ENCODE data around the gene FGF23. TPM values are rescaled to one million over a fixed set of nuclear protein-coding genes. Genes with fewer than 3 reads are reported as not detected.

The FGF23 gene
- total RNA-seq, 1 donor from 2014 or later = not detected

DNA sequence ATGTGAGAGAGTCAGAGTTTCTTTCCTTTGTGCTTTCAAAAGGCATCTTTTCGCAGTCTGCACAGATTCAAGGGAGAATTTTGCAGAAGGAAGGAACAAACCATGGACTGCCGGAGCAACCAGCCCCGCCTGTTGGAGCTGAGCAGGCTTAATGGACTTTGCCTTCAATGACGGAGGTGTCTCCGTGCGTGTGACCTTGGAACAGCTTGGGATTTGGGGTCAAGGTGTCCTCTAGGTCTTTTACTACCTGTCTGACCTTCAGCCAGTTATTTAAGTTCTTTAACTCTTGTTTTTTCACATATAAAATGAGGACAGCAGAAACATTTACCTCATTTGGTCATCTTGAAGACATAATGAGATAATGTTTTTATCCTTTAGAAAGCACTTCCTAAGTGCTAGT, 4.1 kb downstream of the FGF23 start:
- Mint-ChIP-seq H3K4me3 (ENCODE audit: low read depth) (no peak overlapping the region), H3K9me3 (no peaks in the 10 kb centered on the region), H3K27ac (no peak overlapping the region), H3K27me3 (ENCODE audit: low read depth) (peaks cover 40% of the 10 kb centered on the region), H3K36me3 (ENCODE audit: low read depth) (no peaks in the 10 kb centered on the region), H3K4me1 (ENCODE audit: low read depth) (no peaks in the 10 kb centered on the region)
- DNase-seq (ENCODE audit: low spot score) = no peak
- intact Hi-C loops (cut with micrococcal nuclease) = no loop called here

DNA sequence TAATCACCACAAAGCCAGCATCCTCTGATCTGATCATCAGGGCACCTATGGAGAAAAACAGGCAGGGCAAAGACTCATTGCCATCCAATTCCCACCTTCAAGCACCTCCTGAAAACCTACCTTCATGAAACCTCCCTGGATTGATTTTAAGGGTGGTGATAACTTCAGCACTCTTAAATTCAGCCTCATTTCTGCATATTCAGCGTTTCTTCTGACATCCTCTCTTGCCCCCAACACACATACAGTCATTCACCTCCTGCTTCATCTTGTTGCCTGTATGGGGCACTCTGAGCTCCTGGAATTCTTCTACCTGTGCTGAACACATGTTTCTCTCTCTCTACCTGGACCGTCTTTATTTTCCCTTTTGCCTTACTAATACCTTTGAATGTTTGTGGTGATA, 6.9 kb downstream of the FGF23 start:
- Mint-ChIP-seq H3K27me3 (ENCODE audit: low read depth) (peaks cover 24% of the 10 kb centered on the region), H3K4me3 (ENCODE audit: low read depth) (no peak overlapping the region), H3K4me1 (ENCODE audit: low read depth) (no peaks in the 10 kb centered on the region), H3K36me3 (ENCODE audit: low read depth) (no peaks in the 10 kb centered on the region), H3K9me3 (no peaks in the 10 kb centered on the region), H3K27ac (no peak overlapping the region)
- no peak for DNase-seq (ENCODE audit: low spot score)
- intact Hi-C loops (cut with micrococcal nuclease) = no loop called here

DNA sequence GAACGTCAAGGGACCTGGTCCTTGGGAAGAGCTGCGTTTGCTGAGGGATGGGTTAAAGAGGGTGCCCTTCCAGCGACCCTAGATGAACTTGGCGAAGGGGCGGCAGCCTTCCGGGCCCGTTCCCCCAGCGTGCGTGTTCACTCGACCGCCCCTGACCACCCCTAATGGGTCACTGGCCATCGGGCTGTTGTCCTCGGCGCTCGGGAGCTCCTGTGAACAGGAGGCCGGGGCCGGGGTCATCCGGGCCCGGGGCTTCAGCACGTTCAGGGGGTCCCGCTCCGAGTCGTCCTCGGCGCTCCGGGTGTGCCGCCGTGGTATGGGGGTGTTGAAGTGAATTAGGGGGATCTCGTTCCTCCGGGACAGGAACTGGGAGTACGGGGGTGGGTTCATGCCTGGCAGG, 9.2 kb downstream of the FGF23 start:
- peaks cover 44% of the 10 kb centered on the region for H3K27me3 Mint-ChIP-seq (ENCODE audit: low read depth)
- DNase-seq (ENCODE audit: low spot score) = no peak
- intact Hi-C loops (cut with micrococcal nuclease) = no loop called here
- H3K4me3 Mint-ChIP-seq (ENCODE audit: low read depth) = no peak overlapping the region
- no peaks in the 10 kb centered on the region for H3K9me3 Mint-ChIP-seq
- no peaks in the 10 kb centered on the region for H3K4me1 Mint-ChIP-seq (ENCODE audit: low read depth)
- H3K27ac Mint-ChIP-seq = no peak overlapping the region
- no peaks in the 10 kb centered on the region for H3K36me3 Mint-ChIP-seq (ENCODE audit: low read depth)

- H3K36me3 Mint-ChIP-seq (ENCODE audit: low read depth) = no peaks in the 10 kb centered on the region
- intact Hi-C loops (cut with micrococcal nuclease) = no loop called here
- H3K4me1 Mint-ChIP-seq (ENCODE audit: low read depth) = no peaks in the 10 kb centered on the region
- H3K4me3 Mint-ChIP-seq (ENCODE audit: low read depth) = no peak overlapping the region
- H3K27me3 Mint-ChIP-seq (ENCODE audit: low read depth) = peaks cover 48% of the 10 kb centered on the region
- no peak for DNase-seq (ENCODE audit: low spot score)
- H3K9me3 Mint-ChIP-seq = no peaks in the 10 kb centered on the region
- no peak overlapping the region for H3K27ac Mint-ChIP-seq
These were observed 10.0 kb downstream of the FGF23 start for GRCh38 chr12:4369548-4369947.

DNA sequence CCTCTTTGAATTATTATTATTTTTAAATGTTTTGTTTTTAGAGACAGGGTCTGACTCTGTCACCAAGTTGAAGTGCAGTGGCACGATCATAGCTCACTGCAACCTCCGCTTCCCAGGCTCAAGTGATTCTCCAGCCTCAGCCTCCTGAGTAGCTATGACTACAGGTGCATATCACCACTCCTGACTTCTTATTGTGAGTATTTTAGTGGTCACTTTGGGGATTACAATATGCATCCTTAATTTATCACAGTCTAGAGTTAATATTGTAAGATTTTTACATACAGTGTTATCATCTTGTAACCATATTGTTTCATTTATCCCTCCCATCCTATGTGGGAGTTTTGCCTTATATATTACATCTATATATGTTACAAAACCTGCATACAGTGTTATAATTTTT, 13.4 kb downstream of the FGF23 start:
- peaks cover 55% of the 10 kb centered on the region for H3K27me3 Mint-ChIP-seq (ENCODE audit: low read depth)
- H3K27ac Mint-ChIP-seq = no peak overlapping the region
- no peaks in the 10 kb centered on the region for H3K9me3 Mint-ChIP-seq
- no peaks in the 10 kb centered on the region for H3K36me3 Mint-ChIP-seq (ENCODE audit: low read depth)
- DNase-seq (ENCODE audit: low spot score) = no peak
- H3K4me1 Mint-ChIP-seq (ENCODE audit: low read depth) = no peaks in the 10 kb centered on the region
- H3K4me3 Mint-ChIP-seq (ENCODE audit: low read depth) = no peak overlapping the region
- intact Hi-C loops (cut with micrococcal nuclease) = no loop called here

- intact Hi-C loops (cut with micrococcal nuclease) = loop anchor here (1.0 kb wide), 1 partner anchor 171 kb away; no protein-coding TSS in a partner anchor
- Mint-ChIP-seq H3K36me3 (ENCODE audit: low read depth) (peaks cover 23% of the 10 kb centered on the region), H3K27me3 (ENCODE audit: low read depth) (peaks cover 9% of the 10 kb centered on the region), H3K9me3 (no peaks in the 10 kb centered on the region), H3K27ac (no peak overlapping the region), H3K4me3 (ENCODE audit: low read depth) (no peak overlapping the region), H3K4me1 (ENCODE audit: low read depth) (peaks cover 10% of the 10 kb centered on the region)
- peak; percentile 50 for DNase-seq (ENCODE audit: low spot score)
These were observed 23.5 kb downstream of the FGF23 start for GRCh38 chr12:4356041-4356327.

GRCh38 chr12:4355156-4356040, 24.1 kb downstream of the FGF23 start:
- H3K36me3 Mint-ChIP-seq (ENCODE audit: low read depth) = peaks cover 28% of the 10 kb centered on the region
- DNase-seq (ENCODE audit: low spot score) = no peak
- H3K27ac Mint-ChIP-seq = peak overlapping the region; percentile 40
- no peaks in the 10 kb centered on the region for H3K9me3 Mint-ChIP-seq
- H3K27me3 Mint-ChIP-seq (ENCODE audit: low read depth) = peaks cover 5% of the 10 kb centered on the region
- peaks cover 10% of the 10 kb centered on the region for H3K4me1 Mint-ChIP-seq (ENCODE audit: low read depth)
- no peak overlapping the region for H3K4me3 Mint-ChIP-seq (ENCODE audit: low read depth)
- intact Hi-C loops (cut with micrococcal nuclease) = loop anchor here (1.0 kb wide), 1 partner anchor 172 kb away; no protein-coding TSS in a partner anchor

- peaks cover 35% of the 10 kb centered on the region for H3K36me3 Mint-ChIP-seq (ENCODE audit: low read depth)
- intact Hi-C loops (cut with micrococcal nuclease) = loop anchor here (2.0 kb wide), 1 partner anchor 405 kb away; no protein-coding TSS in a partner anchor
These were observed 25.7 kb downstream of the FGF23 start for GRCh38 chr12:4353785-4354208.

DNA sequence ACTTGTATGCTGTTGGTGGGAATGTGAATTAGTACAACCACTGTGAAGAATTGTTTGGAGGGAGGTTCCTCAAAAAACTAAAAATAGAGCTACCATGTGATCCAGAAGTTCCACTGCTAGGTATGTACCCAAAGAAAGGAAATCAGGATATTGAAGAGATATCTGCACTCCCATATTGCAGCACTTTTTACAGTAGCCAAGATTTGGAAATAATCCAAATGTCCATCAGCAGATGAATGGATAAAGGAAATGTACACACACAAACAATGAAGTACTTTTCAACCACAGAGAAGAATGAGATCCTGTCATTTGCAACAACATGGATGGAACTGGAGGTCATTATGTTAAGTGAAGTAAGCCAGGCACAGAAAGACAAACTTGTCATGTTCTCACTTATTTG, 32.6 kb downstream of the FGF23 start:
- Mint-ChIP-seq H3K36me3 (ENCODE audit: low read depth) (peaks cover 51% of the 10 kb centered on the region), H3K9me3 (peaks cover 7% of the 10 kb centered on the region), H3K4me1 (ENCODE audit: low read depth) (peaks cover 1% of the 10 kb centered on the region), H3K27me3 (ENCODE audit: low read depth) (no peaks in the 10 kb centered on the region), H3K27ac (no peak overlapping the region), H3K4me3 (ENCODE audit: low read depth) (no peak overlapping the region)
- intact Hi-C loops (cut with micrococcal nuclease) = no loop called here
- DNase-seq (ENCODE audit: low spot score) = no peak

More at GRCh38 chr12:4353785-4354208, 25.7 kb downstream of the FGF23 start:
- Mint-ChIP-seq H3K4me1 (ENCODE audit: low read depth) (peaks cover 12% of the 10 kb centered on the region), H3K27ac (no peak overlapping the region), H3K27me3 (ENCODE audit: low read depth) (no peaks in the 10 kb centered on the region), H3K9me3 (no peaks in the 10 kb centered on the region), H3K4me3 (ENCODE audit: low read depth) (no peak overlapping the region)
- peak; percentile 11 for DNase-seq (ENCODE audit: low spot score)

GRCh38 chr12:4331842-4332241, 47.7 kb downstream of the FGF23 start:
- H3K36me3 Mint-ChIP-seq (ENCODE audit: low read depth) = peaks cover 34% of the 10 kb centered on the region
- no peak overlapping the region for H3K27ac Mint-ChIP-seq
- H3K4me3 Mint-ChIP-seq (ENCODE audit: low read depth) = no peak overlapping the region
- no peaks in the 10 kb centered on the region for H3K27me3 Mint-ChIP-seq (ENCODE audit: low read depth)
- intact Hi-C loops (cut with micrococcal nuclease) = no loop called here
- DNase-seq (ENCODE audit: low spot score) = no peak
- no peaks in the 10 kb centered on the region for H3K4me1 Mint-ChIP-seq (ENCODE audit: low read depth)
- H3K9me3 Mint-ChIP-seq = no peaks in the 10 kb centered on the region

GRCh38 chr12:4331221-4331620, 48.3 kb downstream of the FGF23 start:
- H3K27me3 Mint-ChIP-seq (ENCODE audit: low read depth) = no peaks in the 10 kb centered on the region
- intact Hi-C loops (cut with micrococcal nuclease) = no loop called here
- no peak overlapping the region for H3K27ac Mint-ChIP-seq
- DNase-seq (ENCODE audit: low spot score) = no peak
- H3K9me3 Mint-ChIP-seq = no peaks in the 10 kb centered on the region
- peaks cover 28% of the 10 kb centered on the region for H3K36me3 Mint-ChIP-seq (ENCODE audit: low read depth)
- H3K4me3 Mint-ChIP-seq (ENCODE audit: low read depth) = no peak overlapping the region
- no peaks in the 10 kb centered on the region for H3K4me1 Mint-ChIP-seq (ENCODE audit: low read depth)

DNA sequence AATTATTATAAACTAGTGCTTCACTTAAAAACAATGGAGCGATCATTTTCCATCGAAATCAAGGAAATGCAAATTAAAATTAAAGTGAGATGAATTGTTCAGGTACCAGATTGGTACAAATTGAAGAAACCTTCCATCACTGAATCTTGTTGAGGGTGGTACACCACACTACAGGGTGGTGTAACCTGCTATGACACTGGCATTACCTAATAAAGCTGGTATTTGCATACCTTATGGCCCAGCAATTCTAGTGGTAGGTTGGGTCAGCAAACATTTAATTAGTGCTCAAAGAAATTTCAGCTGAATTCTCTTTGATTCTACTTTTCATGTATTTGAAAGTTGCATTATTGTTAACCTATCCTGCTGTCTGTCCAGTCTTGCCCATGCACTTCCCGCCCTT, 49.3 kb downstream of the FGF23 start:
- DNase-seq (ENCODE audit: low spot score) = no peak
- Mint-ChIP-seq H3K36me3 (ENCODE audit: low read depth) (peaks cover 20% of the 10 kb centered on the region), H3K27me3 (ENCODE audit: low read depth) (no peaks in the 10 kb centered on the region), H3K4me1 (ENCODE audit: low read depth) (no peaks in the 10 kb centered on the region), H3K9me3 (no peaks in the 10 kb centered on the region), H3K4me3 (ENCODE audit: low read depth) (no peak overlapping the region), H3K27ac (no peak overlapping the region)
- intact Hi-C loops (cut with micrococcal nuclease) = no loop called here

DNA sequence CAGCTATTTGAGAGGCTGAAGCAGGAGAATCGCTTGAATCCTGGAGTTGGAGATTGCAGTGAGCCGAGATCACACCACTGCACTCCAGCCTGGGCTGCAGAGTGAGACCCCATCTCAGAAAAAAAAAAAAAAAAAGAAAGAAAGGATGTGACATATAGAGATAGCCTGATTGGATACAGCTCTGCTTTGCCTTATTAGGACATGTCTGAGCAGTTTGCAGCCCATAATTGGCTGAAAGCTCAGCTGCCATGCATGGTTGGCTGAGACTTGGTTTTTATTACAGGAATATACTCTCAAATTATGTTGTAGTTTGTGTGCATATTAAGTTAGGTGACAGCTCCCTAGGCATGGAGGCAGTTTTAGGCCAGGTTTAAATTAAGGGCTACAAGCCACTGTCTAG, 52.2 kb downstream of the FGF23 start:
- no peak overlapping the region for H3K4me3 Mint-ChIP-seq (ENCODE audit: low read depth)
- no peak overlapping the region for H3K27ac Mint-ChIP-seq
- DNase-seq (ENCODE audit: low spot score) = no peak
- intact Hi-C loops (cut with micrococcal nuclease) = no loop called here
- peaks cover 17% of the 10 kb centered on the region for H3K4me1 Mint-ChIP-seq (ENCODE audit: low read depth)
- no peaks in the 10 kb centered on the region for H3K9me3 Mint-ChIP-seq
- H3K27me3 Mint-ChIP-seq (ENCODE audit: low read depth) = no peaks in the 10 kb centered on the region
- H3K36me3 Mint-ChIP-seq (ENCODE audit: low read depth) = peaks cover 19% of the 10 kb centered on the region
